ENCODE results near the gene CA9. TPM values are rescaled to one million over a fixed set of nuclear protein-coding genes. Genes with fewer than 3 reads are reported as not detected.

CA9 gene
- total RNA-seq, 4 donors from 2014 or later = not detected

GRCh38 chr9:35698231-35698630 lies 24.5 kb downstream of the CA9 start:
- intact Hi-C loops (cut with DNase I; ENCODE audit: low total_unique reads) (no loop called here), in situ Hi-C loops (cut with MboI; ENCODE audit: low pct_ligation_motif_present in 1 of 4, low pct_unique_long_range_greater_than_20kb in 1 of 4, low sequenced_read_pairs in 3 of 4) (loop anchor here in 1 of 4 donors (25.0 kb wide), 1 partner anchor 711 kb away; the partner anchor contains the start of gene DNAJB5)
- H3K27ac ChIP-seq = peak overlapping the region in 3 of 4 donors; percentile 91 to 95 (median 92)
- peaks cover 0 to 19% (median 13%) of the 10 kb centered on the region in 4 donors for H3K4me1 ChIP-seq
- peaks cover 0 to 61% (median 25%) of the 10 kb centered on the region in 4 donors for H3K36me3 ChIP-seq
- no peaks in the 10 kb centered on the region for H3K27me3 ChIP-seq
- WGBS, 2 donors (ENCODE audit: low coverage in 1 of 2) = 89% methylated on average over 5 of the region's 5 CpGs; no CpG with 5 or more reads in 1 of the 2 donors
- no peak for TF ChIP-seq CTCF (IDR thresholded peaks at IDR 0.05)
- no peak for TF ChIP-seq POLR2A (IDR thresholded peaks at IDR 0.05)
- no peak for TF ChIP-seq EP300 (IDR thresholded peaks at IDR 0.05; ENCODE audit: low read depth)
- TF ChIP-seq POLR2AphosphoS5 (IDR thresholded peaks at IDR 0.05) = no peak
- H3K9me3 ChIP-seq = no peaks in the 10 kb centered on the region
- H3K4me3 ChIP-seq = no peak overlapping the region
- no peak for DNase-seq

- in situ Hi-C loops (cut with MboI; ENCODE audit: low pct_ligation_motif_present in 1 of 4, low pct_unique_long_range_greater_than_20kb in 1 of 4, low sequenced_read_pairs in 3 of 4) = no loop called here
- Histone ChIP-seq H3K36me3 (peaks cover 0 to 79% (median 34%) of the 10 kb centered on the region in 4 donors), H3K4me1 (peaks cover 0 to 19% (median 13%) of the 10 kb centered on the region in 4 donors), H3K4me3 (no peak overlapping the region), H3K9me3 (no peaks in the 10 kb centered on the region), H3K27me3 (no peaks in the 10 kb centered on the region), H3K27ac (peak overlapping the region in 1 of 4 donors; percentile 11)
- TF ChIP-seq POLR2A (IDR thresholded peaks at IDR 0.05) (no peak), POLR2AphosphoS5 (IDR thresholded peaks at IDR 0.05) (no peak), EP300 (IDR thresholded peaks at IDR 0.05; ENCODE audit: low read depth) (no peak), CTCF (IDR thresholded peaks at IDR 0.05) (no peak)
- no peak for DNase-seq
- intact Hi-C loops (cut with DNase I; ENCODE audit: low total_unique reads) = no loop called here
- 88% methylated on average over 11 of the region's 11 CpGs; no CpG with 5 or more reads in 1 of the 2 donors for WGBS, 2 donors (ENCODE audit: low coverage in 1 of 2)
These were observed 26.3 kb downstream of the CA9 start for GRCh38 chr9:35700031-35700430.

- peaks cover 0 to 13% (median 9%) of the 10 kb centered on the region in 4 donors for H3K4me1 ChIP-seq
- TF ChIP-seq CTCF (IDR thresholded peaks at IDR 0.05) (no peak), EP300 (IDR thresholded peaks at IDR 0.05; ENCODE audit: low read depth) (no peak), POLR2AphosphoS5 (IDR thresholded peaks at IDR 0.05) (no peak), POLR2A (IDR thresholded peaks at IDR 0.05) (no peak)
- DNase-seq = no peak
- H3K9me3 ChIP-seq = no peaks in the 10 kb centered on the region
- no peaks in the 10 kb centered on the region for H3K27me3 ChIP-seq
- intact Hi-C loops (cut with DNase I; ENCODE audit: low total_unique reads) = no loop called here
- in situ Hi-C loops (cut with MboI; ENCODE audit: low pct_ligation_motif_present in 1 of 4, low pct_unique_long_range_greater_than_20kb in 1 of 4, low sequenced_read_pairs in 3 of 4) = no loop called here
- H3K4me3 ChIP-seq = no peak overlapping the region
- H3K27ac ChIP-seq = no peak overlapping the region
- peaks cover 0 to 88% (median 39%) of the 10 kb centered on the region in 4 donors for H3K36me3 ChIP-seq
These were observed 27.2 kb downstream of the CA9 start for GRCh38 chr9:35700942-35701341.

- in situ Hi-C loops (cut with MboI; ENCODE audit: low pct_ligation_motif_present in 1 of 4, low pct_unique_long_range_greater_than_20kb in 1 of 4, low sequenced_read_pairs in 3 of 4) = no loop called here
- intact Hi-C loops (cut with DNase I; ENCODE audit: low total_unique reads) = no loop called here
- Histone ChIP-seq H3K4me1 (no peaks in the 10 kb centered on the region), H3K27me3 (no peaks in the 10 kb centered on the region), H3K4me3 (no peak overlapping the region), H3K9me3 (no peaks in the 10 kb centered on the region), H3K36me3 (peaks cover 0 to 99% (median 49%) of the 10 kb centered on the region in 4 donors), H3K27ac (no peak overlapping the region)
- TF ChIP-seq CTCF (IDR thresholded peaks at IDR 0.05) = no peak
- TF ChIP-seq POLR2AphosphoS5 (IDR thresholded peaks at IDR 0.05) = no peak
- TF ChIP-seq EP300 (IDR thresholded peaks at IDR 0.05; ENCODE audit: low read depth) = no peak
- TF ChIP-seq POLR2A (IDR thresholded peaks at IDR 0.05) = no peak
- WGBS, 2 donors (ENCODE audit: low coverage in 1 of 2) = 94 to 100% methylated on average over 1 to 7 of the region's 7 CpGs
- DNase-seq = no peak
These were observed 29.0 kb downstream of the CA9 start for GRCh38 chr9:35702696-35703095.

Measured in transverse colon (tissue), 4 donors.